ENCODE results near the gene B3GAT2.

- TF ChIP-seq CTCF (conservative IDR thresholded peaks at IDR 0.05; ENCODE audit: low read length) (no peak), EZH2phosphoT487 (IDR thresholded peaks at IDR 0.05; ENCODE audit: borderline replicate concordance, low read depth, low read length) (no peak)
These were observed 104.1 kb downstream of the B3GAT2 start for GRCh38 chr6:70852667-70853246.
